ENCODE results near the gene GSC2.
"Not testable (repeated sequence)": the region's sequence is repeated elsewhere in the genome, so short reads cannot be mapped to it uniquely, and the experiment has no call there.

The GSC2 gene

DNA sequence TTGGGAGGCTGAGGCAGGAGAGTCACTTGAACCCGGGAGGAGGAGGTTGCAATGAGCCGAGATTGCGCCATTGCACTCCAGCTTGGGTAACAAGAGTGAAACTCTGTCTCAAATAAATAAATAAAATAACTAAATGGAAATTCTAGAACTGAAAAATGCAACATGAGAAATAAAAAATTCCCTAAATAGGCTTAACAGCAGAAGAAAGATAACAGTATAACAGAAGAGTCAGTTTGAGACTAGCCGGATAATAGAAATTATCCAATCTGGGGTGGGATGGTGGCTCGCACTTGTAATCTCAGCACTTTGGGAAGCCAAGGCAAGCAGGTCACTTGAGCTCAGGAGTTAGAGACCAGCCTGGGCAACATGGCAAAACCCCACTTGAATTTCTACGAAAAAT lies 14.3 kb upstream of the GSC2 start:
- no peak overlapping the region for H3K4me3 ChIP-seq (ENCODE audit: low read length)
- no peak for DNase-seq (ENCODE audit: low read depth)
- TF ChIP-seq, protein P1, sequence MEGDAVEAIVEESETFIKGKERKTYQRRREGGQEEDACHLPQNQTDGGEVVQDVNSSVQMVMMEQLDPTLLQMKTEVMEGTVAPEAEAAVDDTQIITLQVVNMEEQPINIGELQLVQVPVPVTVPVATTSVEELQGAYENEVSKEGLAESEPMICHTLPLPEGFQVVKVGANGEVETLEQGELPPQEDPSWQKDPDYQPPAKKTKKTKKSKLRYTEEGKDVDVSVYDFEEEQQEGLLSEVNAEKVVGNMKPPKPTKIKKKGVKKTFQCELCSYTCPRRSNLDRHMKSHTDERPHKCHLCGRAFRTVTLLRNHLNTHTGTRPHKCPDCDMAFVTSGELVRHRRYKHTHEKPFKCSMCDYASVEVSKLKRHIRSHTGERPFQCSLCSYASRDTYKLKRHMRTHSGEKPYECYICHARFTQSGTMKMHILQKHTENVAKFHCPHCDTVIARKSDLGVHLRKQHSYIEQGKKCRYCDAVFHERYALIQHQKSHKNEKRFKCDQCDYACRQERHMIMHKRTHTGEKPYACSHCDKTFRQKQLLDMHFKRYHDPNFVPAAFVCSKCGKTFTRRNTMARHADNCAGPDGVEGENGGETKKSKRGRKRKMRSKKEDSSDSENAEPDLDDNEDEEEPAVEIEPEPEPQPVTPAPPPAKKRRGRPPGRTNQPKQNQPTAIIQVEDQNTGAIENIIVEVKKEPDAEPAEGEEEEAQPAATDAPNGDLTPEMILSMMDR (conservative IDR thresholded peaks at IDR 0.05; ENCODE audit: low read depth, low read length), result no peak

DNA sequence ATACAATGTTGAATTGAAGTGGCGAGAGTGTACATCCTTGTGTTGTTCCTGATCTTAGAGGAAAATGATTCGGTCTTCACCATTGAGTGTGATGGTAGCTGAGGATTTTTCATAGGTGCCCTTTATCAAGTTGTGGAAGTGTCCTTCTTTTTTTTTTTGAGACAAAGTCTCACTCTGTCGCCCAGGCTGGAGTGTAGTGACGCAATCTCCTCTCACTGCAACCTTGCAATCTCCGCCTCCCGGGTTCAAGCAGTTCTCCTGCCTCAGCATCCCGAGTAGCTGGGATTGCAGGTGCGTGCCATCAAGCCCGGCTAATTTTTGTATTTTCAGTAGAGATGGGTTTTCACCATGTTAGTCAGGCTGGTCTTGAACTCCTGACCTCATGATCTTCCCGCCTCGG lies 8.6 kb upstream of the GSC2 start:
- not testable (repeated sequence) for DNase-seq (ENCODE audit: low read depth)

DNA sequence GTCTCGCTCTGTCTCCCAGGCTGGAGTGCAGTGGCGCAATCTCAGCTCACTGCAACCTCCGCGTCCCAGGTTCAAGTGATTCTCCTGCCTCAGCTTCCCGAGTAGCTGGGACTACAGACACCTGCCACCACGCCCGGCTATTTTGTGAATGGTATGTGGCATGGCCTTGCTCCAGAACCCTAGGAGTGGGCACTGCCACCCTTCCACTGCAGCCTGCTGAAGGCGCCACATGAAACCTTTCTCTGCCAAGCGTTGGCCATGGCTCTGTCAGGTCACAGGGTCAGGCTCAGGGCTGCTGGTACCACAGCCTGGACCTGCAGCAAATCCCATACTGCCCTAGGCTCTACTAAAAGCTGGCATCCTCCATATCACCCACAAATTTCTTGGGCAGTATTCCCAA lies 6.0 kb upstream of the GSC2 start:
- not testable (repeated sequence) for DNase-seq (ENCODE audit: low read depth); H3K4me3 ChIP-seq (ENCODE audit: low read length)

More for the DNA sequence above, 8.6 kb upstream of the GSC2 start:
- not testable (repeated sequence) for H3K4me3 ChIP-seq (ENCODE audit: low read length)

DNA sequence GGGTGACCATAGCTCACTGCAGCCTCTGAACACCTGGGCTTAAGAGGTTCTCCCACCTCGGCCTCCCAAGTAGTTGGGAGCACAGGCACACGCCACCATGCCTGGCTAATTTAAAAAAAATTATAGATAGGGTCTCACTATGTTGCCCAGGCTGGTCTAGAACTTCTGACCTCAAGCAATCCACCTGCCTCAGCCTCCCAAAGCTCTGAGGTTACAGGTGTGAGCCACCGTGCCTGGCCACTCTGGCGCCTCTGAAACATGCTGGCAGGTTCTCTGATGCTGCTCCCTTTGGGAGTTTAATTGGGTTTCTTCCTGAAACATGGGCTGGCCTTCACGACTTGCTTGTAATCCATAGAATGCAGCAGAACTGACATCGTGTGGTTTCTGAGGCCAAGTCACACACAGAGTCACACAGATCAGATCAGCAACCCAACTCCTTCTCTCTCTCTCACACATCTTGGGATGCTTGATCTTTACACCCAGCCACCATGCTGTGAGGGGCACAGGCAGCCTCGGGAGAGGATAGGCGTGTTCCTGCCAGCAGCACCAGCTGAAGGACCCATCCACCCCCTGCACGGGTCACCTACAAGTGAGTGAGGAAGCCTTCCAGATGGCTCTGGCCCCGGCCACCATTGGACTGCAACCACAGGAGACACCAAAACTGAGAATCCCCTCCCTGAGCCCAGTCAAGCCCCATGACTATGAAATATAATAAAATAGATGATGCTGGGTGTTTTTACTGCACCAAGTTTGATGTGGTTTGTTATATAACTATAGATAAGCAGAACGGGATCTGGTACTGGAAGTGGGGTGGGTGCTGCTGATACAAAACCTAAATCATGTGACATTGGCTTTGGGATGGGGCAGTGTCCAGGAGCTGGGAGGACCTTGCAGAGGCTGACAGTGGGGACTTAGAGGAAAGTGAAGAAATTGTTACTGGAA lies 3.1 kb upstream of the GSC2 start:
- no peak for DNase-seq (ENCODE audit: low read depth)
- H3K4me3 ChIP-seq (ENCODE audit: low read length), result no peak overlapping the region
- TF ChIP-seq, protein P1 (conservative IDR thresholded peaks at IDR 0.05; ENCODE audit: low read depth, low read length), result no peak

DNA sequence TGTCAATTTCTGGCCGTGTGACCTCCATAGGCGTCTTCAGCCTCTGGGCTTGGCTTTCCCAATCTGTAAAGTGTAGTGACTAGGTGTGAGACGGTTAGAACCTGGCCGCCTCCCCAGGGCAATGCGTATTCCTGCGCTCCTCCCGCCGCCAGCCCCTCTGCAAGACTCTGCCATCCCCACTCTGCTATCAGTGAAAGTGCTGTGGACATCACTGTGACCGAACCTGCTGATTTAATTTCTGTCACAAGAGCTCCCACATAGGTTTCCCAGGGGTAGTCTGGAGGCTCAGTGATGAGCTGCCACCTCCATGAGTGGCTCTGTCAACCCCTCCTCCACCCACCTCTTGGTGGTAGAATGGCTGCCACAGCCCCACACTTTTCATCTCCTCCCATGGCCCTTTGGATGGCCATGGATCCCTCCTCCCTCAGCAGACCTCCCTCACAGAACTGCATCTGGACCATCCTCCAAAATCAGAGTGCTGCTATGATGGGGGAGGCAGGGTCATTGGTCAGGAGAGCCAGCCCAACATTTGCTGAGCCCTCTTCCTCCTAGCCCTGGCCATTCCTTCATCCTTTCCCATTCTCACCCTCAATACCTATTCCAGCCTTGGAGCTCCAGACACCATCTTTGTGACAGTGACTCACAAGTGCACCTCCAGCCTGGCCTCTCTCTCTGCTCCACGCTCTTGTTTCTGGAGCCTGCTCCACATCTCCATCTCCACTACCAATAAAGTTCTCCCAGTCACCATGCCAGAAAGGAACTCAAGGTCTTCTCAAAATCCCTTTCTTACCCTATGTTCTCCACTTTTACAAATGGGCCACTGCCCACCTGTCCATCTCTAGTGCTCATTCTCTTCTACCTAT lies 1.5 kb upstream of the GSC2 start:
- no peak overlapping the region for H3K4me3 ChIP-seq (ENCODE audit: low read length)
- TF ChIP-seq, protein P1 (conservative IDR thresholded peaks at IDR 0.05; ENCODE audit: low read depth, low read length), result no peak
- DNase-seq (ENCODE audit: low read depth), result no peak

DNA sequence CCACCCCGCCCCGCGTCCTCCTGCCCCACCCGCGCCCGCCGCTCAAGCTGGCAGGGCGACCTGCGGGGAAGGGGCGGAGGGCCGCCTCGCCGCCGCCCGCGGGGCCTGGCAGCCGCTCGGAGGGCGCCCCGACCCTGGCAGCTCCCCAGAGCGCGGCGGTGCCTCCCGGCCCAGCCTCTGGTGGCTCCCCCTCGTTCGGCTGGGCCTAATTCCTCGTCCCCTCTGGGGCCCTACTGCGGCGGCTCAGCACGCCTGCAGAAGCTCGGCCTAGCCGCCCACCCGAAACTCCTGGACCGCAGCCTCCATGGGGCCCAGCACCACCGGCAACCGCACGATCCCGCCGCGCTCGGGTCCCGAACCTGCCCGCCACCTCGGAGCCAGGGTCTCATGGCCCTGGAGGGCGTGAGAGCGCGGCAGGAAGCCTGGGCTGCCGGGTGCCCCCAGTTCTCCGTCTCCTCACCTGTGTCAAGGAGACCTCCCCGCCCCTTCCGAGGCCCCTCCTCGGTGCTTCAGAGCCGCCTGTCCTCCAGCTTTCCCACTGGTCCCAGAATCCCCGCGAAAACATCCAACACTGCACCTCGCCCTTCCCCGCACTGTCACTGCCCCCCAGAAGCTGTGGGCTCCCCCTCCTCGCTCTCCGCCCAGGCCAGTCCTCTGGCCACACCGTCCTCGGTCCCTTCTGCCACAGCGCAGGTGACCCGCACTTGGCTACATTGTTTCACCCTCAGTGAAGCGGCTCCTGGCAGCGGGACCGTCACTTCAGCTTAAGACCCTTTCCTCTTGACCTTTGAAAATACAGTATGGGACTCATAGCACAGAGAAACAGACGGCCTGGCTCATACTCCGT lies 613 bp upstream of the GSC2 start:
- no peak overlapping the region for H3K4me3 ChIP-seq (ENCODE audit: low read length)
- TF ChIP-seq, protein P1 (conservative IDR thresholded peaks at IDR 0.05; ENCODE audit: low read depth, low read length), result no peak
- DNase-seq (ENCODE audit: low read depth), result no peak

DNA sequence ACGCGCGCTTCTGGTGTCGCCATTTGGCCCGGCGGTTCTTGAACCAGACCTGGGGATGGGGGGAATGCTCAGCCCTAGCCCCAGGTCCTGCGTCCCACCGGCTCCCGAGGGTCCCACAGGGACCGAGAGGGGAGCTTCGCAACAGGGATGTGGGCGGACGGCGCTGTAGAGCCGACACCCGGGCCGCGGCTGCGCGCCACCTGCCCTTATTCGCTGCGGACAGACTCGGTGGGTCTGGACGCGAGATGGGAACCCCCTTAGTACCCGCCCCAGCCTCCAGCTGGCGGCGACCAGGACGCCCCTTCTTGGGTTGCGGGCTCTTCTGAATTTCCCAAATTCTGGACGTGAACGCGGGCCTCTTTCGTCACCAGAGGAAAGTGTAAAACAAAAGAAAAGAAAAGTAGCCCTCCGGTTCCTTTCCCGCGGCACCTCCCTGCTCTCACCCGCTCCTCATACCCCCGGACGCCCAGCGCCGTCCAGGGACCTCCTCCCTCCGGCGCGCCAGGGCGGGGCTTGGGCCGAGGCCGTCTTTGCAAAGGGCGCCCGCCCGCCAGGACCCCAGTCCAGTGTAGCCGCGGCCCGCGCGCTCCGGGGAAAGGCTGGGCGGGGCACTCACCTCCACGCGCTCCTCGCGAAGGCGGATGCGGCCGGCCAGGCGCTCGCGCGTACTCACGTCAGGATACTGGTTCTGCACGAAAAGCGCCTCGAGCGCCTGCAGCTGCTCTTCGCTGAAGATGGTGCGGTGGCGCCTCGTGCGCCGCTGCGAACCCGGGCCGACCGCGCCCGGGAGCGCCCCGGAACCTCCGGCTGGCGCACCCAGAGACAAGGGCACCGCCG lies 827 bp downstream of the GSC2 start:
- no peak overlapping the region for H3K4me3 ChIP-seq (ENCODE audit: low read length)
- TF ChIP-seq, protein P1 (conservative IDR thresholded peaks at IDR 0.05; ENCODE audit: low read depth, low read length), result no peak
- DNase-seq (ENCODE audit: low read depth), result no peak
